ENCODE measurements around the gene GRM8. TPM values are rescaled to one million over a fixed set of nuclear protein-coding genes. Genes with fewer than 3 reads are reported as not detected.
"Not testable (repeated sequence)": the region's sequence is repeated elsewhere in the genome, so short reads cannot be mapped to it uniquely, and the experiment has no call there.

Gene GRM8
- total RNA-seq, 6 donors from 2014 or later = 0.49 to 6.5 (median 1.8) TPM; not detected in 3

DNA sequence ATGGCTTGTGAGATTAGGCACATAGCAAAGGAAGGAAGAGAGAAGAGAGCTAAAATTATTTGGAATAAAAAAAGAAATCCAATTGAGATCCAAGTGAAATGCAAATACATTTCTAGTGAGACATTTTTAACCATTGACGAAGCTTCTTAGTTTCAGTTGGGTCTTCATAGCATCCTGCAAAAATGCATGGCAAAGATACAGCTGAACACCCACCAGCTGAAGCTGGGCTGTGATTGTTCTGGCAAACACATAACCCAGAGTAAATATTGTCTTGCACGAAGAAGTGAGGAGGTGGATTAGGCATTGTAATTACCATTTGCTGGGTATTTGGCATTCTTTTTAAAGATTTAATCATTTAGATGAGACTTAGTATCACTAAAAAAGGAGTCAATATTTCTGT, 409.4 kb downstream of the GRM8 start:
- Histone ChIP-seq H3K4me1 (no peaks in the 10 kb centered on the region), H3K4me3 (no peak overlapping the region), H3K27me3 (no peaks in the 10 kb centered on the region), H3K9me3 (no peaks in the 10 kb centered on the region), H3K36me3 (no peaks in the 10 kb centered on the region), H3K27ac (no peak overlapping the region)
- ATAC-seq (ENCODE audit: low FRiP score in 2 of 2) (no peak), DNase-seq (no peak)
- 25 to 55% methylated on average over 2 of the region's 2 CpGs for whole genome bisulfite sequencing, 2 donors
- TF ChIP-seq POLR2AphosphoS5 (IDR thresholded peaks at IDR 0.05) = no peak
- TF ChIP-seq EP300 (IDR thresholded peaks at IDR 0.05) = no peak
- TF ChIP-seq POLR2A (IDR thresholded peaks at IDR 0.05) = no peak
- no peak for TF ChIP-seq CTCF (IDR thresholded peaks at IDR 0.05)

GRCh38 chr7:126842451-126842850, 410.3 kb downstream of the GRM8 start:
- no peak overlapping the region for H3K27ac ChIP-seq
- no peaks in the 10 kb centered on the region for H3K27me3 ChIP-seq
- H3K4me3 ChIP-seq = no peak overlapping the region
- no peaks in the 10 kb centered on the region for H3K36me3 ChIP-seq
- ATAC-seq (ENCODE audit: low FRiP score in 2 of 2) (no peak), DNase-seq (no peak)
- no peak for TF ChIP-seq EP300 (IDR thresholded peaks at IDR 0.05)
- TF ChIP-seq CTCF (IDR thresholded peaks at IDR 0.05) = no peak
- TF ChIP-seq POLR2A (IDR thresholded peaks at IDR 0.05) = no peak
- TF ChIP-seq POLR2AphosphoS5 (IDR thresholded peaks at IDR 0.05) = no peak
- 86 to 96% methylated on average over 1 of the region's 1 CpG for WGBS, 2 donors
- no peaks in the 10 kb centered on the region for H3K9me3 ChIP-seq
- no peaks in the 10 kb centered on the region for H3K4me1 ChIP-seq

DNA sequence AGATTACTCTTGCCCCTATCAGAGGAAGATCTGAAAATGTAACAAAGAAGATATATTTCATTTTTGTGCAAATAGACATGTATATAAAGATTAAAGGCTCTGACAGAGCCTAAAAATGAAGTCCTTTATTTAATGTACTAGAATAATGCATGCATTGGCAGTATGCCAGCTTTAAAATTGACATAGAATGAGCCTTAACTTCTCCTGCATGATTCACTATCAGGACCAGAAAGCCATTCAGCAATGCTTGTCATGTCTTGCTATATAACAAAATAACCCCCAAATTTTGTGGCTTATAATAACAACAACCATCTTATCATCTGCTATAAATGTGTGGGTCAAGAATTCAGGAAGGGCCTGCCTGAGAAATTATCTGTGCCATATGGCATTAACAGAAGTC, 411.9 kb downstream of the GRM8 start:
- no peaks in the 10 kb centered on the region for H3K4me1 ChIP-seq
- TF ChIP-seq POLR2A (IDR thresholded peaks at IDR 0.05) (no peak), CTCF (IDR thresholded peaks at IDR 0.05) (no peak), EP300 (IDR thresholded peaks at IDR 0.05) (no peak), POLR2AphosphoS5 (IDR thresholded peaks at IDR 0.05) (no peak)
- H3K36me3 ChIP-seq = no peaks in the 10 kb centered on the region
- ATAC-seq (ENCODE audit: low FRiP score in 2 of 2) (no peak), DNase-seq (no peak)
- H3K27ac ChIP-seq = no peak overlapping the region
- H3K4me3 ChIP-seq = no peak overlapping the region
- H3K27me3 ChIP-seq = no peaks in the 10 kb centered on the region
- no peaks in the 10 kb centered on the region for H3K9me3 ChIP-seq

- ATAC-seq (ENCODE audit: low FRiP score in 2 of 2) (no peak), DNase-seq (no peak)
- TF ChIP-seq POLR2AphosphoS5 (IDR thresholded peaks at IDR 0.05) (no peak), CTCF (IDR thresholded peaks at IDR 0.05) (no peak), POLR2A (IDR thresholded peaks at IDR 0.05) (no peak), EP300 (IDR thresholded peaks at IDR 0.05) (no peak)
- Histone ChIP-seq H3K4me3 (no peak overlapping the region), H3K27me3 (no peaks in the 10 kb centered on the region), H3K9me3 (no peaks in the 10 kb centered on the region), H3K4me1 (no peaks in the 10 kb centered on the region), H3K27ac (no peak overlapping the region), H3K36me3 (no peaks in the 10 kb centered on the region)
- 57 to 64% methylated on average over 1 of the region's 1 CpG for WGBS, 2 donors
Observed at GRCh38 chr7:126839624-126840023, 413.1 kb downstream of the GRM8 start.

GRCh38 chr7:126838194-126838593, 414.5 kb downstream of the GRM8 start:
- ATAC-seq (ENCODE audit: low FRiP score in 2 of 2) = no peak
- Histone ChIP-seq H3K4me3 (no peak overlapping the region), H3K4me1 (no peaks in the 10 kb centered on the region), H3K9me3 (peaks cover 0 to under 1% (median 0%) of the 10 kb centered on the region in 4 donors), H3K27ac (no peak overlapping the region), H3K27me3 (no peaks in the 10 kb centered on the region), H3K36me3 (no peaks in the 10 kb centered on the region)
- no peak for TF ChIP-seq EP300 (IDR thresholded peaks at IDR 0.05)
- no peak for TF ChIP-seq CTCF (IDR thresholded peaks at IDR 0.05)
- no peak for TF ChIP-seq POLR2AphosphoS5 (IDR thresholded peaks at IDR 0.05)
- no peak for TF ChIP-seq POLR2A (IDR thresholded peaks at IDR 0.05)
- no peak for DNase-seq

- not testable (repeated sequence) for H3K4me1 ChIP-seq; H3K9me3 ChIP-seq; H3K27me3 ChIP-seq; H3K27ac ChIP-seq; H3K4me3 ChIP-seq; ATAC-seq (ENCODE audit: low FRiP score in 2 of 2); H3K36me3 ChIP-seq
- WGBS, 2 donors = 78% methylated on average over 7 of the region's 9 CpGs; no CpG with 5 or more reads in 1 of the 2 donors
- peak in 1 of 2 donors; percentile 17 for DNase-seq
Observed at GRCh38 chr7:126831241-126831640, 421.5 kb downstream of the GRM8 start.

Data from upper lobe of left lung (tissue), 6 donors.